Erythroblast (primary cell): Measurements from ENCODE around the gene LRCH3.

Source experiments
- GATA1 ChIP-seq: IDR thresholded peaks from 2 replicates; pipeline ENCODE4 v1.6.1; 2011; ENCODE audit warnings: low read depth, mild to moderate bottlenecking, control low read depth, low read length, moderate library complexity
- POLR2A ChIP-seq: IDR thresholded peaks from 2 replicates; pipeline ENCODE4 v1.6.1; 2011; ENCODE audit warnings: mild to moderate bottlenecking, low read length

- no peak for TF ChIP-seq POLR2A
- TF ChIP-seq GATA1, result no peak
Measured at GRCh38 chr3:197798863-197799262, 7.8 kb downstream of the LRCH3 start.
